Stimulated activated CD8-positive, alpha-beta memory T cell treated with anti-CD3 and anti-CD28 coated beads, Interleukin-7, amount 100 ng/mL, for 24 hours (primary cell): Measurements from ENCODE around the gene LMX1A.

Experiments
- DNase-seq: peaks from one replicate; pipeline ENCODE4 v3.0.0-alpha.2; 2020; ENCODE audit warnings: low read depth

LMX1A gene

DNA sequence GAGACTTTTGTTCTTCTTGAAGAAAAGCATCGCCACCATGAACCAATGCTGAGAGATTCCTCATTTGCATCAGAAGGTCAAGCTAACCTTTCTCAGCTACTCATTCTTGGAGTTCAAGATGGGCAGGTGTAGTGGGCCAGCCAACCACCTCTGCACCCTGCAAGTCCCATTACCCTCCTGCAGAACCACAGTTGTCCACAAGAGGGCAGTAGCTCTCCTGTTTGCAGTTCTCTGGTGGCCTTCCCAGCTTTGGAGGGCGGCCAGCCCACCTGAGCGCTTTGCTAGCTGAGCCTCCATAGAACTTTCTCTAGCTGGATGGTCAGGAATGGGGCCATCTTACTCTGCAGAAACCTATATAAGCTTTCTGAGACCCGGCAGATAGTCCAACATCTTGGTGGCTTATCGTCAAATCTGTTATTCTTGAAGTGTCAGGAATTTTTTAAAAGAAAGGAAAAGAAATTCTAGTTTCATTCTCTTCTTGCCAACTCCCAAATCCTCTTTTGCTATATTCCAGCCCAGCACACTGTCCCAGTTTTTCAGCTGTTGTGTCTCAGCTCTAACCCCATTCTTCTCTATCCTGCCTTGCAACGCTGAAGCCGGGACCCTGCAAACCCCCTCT is 11.0 kb upstream of the LMX1A start:
- peak; percentile 65 for DNase-seq

DNA sequence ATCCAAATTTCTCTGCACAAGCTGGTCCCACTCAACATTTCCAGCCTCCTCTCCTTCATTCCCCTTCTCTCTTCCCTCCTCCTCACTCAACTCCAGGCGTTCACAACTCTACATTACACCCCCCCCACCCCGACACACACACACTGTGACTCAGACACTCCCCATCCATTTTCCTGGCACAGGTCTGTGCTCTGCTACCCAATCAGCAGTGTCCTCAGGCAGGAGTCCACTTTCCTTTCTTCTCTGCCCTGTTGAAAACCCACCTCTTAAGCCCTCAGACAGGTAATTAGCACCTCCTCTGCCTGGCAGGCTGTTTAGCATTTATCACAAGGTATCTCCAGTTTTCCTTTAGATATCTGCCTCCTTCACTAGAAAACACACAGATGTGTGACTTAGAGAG is 8.8 kb upstream of the LMX1A start:
- DNase-seq, result no peak

DNA sequence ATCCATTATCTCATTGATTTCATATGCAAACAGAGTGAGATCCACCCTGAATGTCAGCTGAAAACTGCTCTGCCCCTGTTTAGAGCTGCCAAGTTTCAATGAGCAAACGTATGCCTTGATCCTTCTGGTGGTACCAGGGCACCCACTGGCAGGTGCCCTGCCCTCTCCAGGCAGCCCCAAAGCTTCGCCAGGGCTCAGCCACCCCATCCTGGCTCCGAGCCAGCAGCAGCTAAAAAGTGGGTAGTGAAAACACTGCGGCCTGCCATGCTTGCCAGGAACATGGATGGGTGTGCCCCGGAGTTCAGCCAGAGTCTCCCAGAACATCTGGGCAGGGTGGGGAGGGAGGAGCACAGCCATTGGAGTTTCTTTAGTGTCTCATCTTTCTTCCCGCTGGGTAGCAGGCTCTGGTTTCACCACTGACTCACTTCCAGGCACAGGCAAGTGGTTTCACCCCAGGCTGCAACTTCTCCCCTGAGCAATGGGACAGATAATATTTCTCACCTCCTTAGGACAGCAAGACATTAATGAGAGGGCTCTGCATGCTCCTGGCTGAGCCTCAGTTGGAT is 8.1 kb upstream of the LMX1A start:
- DNase-seq, result no peak

DNA sequence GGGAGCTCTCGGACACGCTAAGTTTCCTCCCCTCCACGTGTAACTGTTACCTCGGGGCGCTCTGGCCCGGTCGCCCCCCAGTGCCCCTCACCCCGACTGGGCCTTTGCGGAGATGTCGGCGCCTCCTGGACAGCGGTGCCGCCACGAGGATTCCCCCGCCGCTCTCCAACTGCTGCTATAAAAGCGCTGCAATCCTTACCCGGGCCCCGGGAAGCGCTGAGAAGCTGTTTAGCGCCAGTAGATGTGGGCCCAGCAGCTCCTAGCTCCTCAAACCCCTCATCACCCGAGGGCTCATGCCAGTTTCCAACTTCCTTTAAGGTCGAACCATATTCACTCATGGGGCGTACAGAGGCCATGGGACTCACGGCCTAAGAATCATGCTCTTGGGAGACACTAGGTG is 361 bp upstream of the LMX1A start:
- DNase-seq, result no peak

DNA sequence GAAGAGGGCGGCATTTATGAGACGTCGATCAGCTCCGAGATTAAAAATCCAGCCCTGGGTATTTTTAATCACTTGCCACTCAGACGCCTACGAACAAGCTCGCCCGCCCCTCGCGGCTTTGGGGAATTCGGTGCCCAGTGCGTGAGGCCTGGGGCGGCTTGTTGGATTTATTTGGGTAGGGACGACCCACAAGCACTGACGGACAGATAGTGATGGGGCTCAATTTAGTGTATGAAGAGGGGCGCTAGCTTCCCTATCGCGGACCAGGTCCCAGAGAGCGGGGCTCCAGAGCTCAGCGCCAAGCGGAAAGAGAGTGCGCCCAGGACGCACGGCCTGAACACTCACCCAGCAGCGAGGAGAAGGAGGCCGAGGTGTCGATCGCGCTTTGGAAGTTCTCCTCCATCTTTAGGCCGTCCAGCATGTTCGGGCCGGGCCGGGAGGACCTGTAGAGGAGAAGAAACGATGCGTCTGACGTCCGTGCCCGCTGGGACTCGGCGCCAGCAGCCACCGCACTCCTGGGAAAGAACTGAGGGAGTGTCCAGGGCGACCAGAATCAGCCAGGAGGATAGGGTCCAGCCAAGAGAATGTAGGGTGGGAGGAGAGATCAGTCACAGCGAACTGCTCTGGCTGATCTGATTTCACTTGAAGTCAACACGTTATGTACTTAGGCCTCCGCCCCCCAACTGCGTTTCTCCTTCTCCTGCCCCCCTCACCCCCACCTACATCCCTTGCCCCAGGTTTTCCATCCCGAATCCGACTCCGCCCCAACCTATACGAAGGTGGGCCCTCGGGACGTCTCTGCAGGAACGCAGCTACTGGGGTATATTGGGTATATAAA is 1.2 kb downstream of the LMX1A start:
- DNase-seq, result no peak

DNA sequence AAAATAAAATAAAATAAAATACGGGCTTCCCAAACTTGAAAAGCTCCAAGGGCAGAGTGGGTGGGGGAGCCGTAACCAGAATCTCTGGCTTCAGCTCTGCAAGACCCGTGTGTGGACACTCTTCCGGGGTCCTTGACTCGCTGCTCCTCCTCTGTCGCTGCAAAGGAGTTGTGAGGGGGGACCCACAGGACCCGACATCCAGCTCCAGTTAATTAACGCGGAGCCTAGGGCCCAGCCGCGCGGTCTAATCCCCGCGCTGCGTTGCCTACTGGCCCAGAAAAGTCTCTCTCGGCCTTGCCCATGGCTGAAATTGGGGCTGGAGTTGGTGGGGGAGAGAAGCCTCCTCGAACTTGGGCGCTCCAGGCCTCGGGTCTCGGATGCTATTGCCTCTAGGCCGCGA is 1.8 kb downstream of the LMX1A start:
- DNase-seq, result no peak

DNA sequence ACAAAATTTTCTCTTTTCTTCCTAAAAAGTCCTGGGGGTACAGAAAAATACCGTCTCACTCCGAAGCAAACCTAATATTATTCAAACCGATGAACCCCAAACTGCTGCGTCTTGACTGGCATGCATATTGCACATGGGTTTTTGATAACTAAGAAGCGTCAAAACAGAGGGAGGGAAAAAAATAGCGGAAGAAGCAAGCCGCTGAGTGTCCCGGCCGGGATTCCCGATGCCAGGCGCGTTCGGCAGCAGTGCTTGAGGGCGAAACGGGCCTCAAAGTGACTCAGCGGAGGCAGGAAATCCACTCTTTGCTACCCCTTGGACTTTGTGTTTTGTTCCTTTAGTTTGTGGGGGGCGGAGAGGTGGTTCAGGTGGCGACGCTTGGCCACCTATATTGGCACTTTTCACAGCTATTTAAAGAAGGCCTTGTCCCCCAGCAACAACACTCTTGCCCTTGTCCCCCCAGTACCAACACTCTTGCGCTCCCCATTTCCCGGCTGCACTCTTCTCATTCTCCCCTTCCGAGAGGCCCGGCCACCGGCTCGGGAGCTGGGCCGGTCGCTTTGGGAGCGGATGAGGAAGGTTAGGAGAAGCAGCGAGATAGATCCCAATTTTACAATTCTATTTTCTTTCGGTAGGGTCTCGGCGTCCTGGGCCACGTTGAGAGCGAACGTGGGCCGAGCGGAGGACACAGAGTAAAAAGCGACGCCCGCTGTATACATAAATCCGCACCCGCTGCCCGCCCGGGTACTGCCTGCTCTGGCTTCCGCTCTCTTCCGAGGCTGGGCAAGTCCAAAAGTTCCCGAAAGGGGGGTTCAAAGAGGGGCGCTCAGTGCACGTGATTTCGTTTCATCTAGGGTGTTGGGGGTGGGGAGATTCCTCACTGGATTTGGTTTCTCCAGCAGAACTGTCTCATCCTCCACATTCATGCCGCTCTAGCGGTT is 2.5 kb downstream of the LMX1A start:
- no peak for DNase-seq

DNA sequence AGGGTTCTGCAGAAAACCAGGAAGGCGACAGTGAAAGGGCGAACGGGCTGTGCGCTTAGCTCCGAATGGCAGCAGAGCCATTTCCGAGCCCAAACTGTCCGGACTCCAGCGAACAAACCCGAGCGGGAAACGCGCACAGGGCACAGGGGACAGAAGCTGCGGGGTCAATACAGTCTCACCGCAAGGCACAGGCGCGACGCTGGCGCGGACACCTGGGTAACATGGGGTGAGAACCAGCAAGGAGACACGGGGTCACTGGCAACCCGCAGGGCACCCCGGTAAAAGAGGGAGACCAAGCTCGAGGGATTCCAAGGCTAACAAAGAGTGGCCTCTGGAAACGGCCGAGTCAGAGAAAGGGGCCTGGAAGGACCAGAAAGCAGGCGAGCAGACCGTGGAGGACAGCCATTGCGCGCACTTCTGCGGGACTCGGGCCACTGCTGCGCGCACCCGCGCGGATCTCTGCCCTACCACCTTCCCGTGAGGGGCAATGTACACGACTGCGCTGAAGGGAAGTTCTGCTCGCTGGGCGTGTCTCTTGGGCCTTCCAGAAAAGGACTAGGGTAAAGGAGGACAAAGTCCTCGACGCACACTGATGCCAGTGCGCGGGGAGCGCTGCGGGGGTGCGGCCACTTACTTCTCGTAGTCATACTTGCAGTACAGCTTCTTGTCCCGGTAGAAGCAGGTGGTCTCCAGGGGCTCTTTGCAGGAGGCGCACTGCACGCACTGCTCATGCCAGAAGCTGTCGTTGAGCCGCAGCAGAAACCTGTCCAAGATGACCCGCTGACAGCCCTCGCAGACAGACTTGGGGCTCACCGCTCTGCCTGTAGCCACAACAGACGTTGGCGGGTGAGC is 3.8 kb downstream of the LMX1A start:
- no peak for DNase-seq

DNA sequence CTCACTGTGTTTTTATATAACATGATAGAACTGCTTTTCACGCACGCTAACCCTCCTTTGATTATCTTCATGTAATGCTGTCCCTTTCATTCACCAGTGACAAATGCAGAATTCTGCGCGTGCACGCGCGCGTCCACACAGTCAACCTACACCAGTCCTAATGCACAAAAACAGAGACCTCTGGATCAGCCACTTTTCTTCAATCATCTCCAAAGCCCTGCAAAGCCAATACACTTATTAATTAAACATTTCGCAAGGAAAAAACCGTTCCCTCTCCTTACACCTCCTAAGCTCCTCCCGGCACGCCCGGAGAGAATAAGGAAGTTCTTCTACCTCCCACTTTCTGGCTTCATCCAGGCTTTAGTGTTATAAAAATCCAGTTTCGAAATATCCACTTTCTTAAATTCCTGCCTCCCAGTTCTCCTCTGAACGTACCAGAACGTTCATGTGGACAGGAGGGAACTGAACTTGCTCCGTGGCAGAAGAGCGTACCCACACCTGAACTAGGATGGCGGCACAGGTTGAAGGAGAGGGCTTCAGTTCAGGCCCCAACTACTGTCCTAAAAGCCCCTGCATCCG is 4.6 kb downstream of the LMX1A start:
- no peak for DNase-seq

DNA sequence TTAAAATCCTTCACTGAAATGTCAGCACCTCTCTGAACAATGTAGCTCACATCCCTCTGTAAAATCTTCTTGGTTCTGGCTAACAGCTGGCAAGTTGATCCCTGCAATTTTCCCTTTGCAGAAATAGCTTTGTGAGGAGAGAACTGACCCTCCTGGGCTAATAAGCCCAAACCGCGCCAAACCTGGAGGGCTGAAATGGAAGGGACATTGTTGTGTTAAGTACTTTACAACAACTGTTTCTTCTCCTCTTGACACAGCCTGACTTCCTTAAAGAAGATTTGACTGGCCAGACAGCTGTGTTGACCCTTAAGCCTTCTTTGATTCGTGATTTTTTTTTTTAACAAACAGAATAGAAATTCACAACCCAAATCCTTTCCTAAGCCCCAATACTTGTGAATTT is 5.7 kb downstream of the LMX1A start:
- no peak for DNase-seq

DNA sequence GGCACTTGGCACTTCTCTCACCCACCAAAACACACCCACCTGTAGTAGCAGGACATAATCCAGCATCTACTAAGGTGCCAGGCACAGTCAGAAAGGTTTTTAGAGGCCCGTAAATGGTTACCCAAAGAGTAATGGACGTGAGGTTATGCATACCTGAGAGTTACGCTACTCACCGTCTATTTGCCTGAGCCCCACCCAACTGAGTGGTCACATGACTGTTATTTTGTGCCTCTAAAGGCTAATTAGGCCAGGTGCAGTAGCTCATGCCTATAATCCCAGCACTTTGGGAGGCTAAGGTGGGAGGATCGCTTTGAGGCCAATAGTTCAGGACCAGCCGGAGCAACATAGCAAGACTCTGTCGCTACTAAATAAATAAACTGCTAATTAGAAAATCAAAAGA is 11.0 kb downstream of the LMX1A start:
- no peak for DNase-seq

DNA sequence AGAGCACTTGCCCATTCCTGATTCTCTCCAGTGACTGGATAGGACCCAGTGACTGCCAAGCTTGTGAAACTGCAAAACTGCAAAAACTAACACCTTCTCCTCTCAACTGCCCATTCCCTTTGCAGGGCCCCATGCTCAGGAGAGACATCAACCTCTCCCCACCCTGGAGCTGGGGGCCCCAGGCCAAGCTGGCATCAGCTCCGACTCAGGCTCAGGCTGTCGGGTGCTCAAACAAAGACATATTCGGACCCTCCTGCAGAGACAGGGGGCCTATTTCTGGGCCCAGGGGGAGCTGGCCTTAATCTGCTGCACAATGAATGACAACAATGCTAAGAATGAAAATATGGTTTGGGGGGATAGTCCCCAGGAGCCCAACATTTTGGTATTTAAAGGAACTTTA is 11.8 kb downstream of the LMX1A start:
- no peak for DNase-seq

DNA sequence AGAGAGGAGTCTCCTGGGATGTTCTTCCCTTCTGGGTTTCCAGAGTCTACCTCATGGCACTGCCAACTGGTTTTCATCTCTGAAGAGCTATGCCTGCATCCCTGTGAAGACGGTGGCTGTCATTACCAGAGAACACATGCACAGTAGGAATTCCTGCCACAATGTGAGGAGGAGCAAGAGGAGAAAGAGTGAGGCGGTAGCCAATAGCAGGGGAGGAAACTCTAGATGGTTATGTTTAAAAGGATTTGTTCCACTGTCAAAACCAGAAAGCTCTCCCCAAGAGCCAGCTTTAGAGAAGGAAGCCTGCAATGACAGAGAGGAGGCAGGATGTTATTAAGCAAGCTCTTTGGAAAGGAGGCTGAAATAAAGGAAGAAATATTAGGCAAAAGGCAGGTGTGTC is 12.3 kb downstream of the LMX1A start:
- DNase-seq, result no peak

DNA sequence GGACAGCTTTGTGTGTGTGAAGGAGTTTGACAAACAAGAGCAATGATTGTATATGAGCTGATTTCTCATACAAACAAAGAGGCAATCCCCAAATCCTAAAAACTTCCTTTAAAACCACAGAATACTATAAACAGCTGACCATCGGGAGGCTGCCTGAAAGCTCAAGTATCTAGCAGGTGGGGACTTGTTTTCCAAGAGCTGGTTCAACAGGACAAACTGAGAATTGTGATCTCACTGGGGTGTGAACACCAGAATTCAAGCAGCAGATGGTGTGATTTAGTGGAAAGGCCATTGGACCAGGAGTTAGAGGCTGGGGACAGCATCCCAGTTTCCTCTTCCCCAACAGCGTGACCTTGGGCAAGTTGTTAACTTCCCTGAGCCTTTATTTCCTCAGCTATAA is 13.9 kb downstream of the LMX1A start:
- no peak for DNase-seq

DNA sequence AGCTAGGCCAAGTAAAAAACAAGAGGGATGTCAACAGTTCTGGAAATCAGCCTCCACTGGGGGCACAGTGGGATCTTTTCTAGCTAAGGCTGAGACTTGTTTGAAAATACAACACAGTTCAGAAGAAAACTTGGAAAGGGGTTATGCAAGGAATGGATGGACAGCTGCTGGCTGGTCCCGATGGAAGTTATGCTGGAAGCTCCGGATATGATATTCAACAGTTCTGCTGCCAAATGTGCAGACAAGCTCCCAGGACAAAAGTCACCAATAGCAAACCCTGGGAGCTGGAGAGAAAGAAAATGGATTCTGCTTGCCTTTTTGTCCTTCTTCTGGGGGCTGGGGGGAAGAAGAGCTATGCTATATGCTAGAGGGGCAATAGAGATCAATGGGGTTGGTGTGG is 14.3 kb downstream of the LMX1A start:
- DNase-seq, result no peak

DNA sequence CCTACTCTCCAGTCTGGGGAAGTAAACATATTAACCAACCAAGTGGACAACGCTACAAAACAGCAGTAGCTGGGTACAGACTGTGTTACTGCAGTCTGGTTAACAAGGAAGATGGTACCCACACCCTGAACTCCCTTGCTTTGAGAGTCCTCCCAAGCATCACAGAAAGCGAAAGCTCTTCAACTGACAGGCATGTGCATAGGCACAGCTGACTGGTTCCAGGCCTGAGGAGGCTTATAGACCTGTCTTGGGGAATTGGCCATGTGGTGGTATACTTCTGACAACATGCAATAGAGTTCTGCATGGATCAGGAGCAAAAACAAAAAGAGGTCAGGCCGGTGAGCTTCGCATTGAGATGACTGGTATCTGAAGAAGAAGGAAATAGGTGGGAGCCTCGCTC is 17.4 kb downstream of the LMX1A start:
- no peak for DNase-seq

DNA sequence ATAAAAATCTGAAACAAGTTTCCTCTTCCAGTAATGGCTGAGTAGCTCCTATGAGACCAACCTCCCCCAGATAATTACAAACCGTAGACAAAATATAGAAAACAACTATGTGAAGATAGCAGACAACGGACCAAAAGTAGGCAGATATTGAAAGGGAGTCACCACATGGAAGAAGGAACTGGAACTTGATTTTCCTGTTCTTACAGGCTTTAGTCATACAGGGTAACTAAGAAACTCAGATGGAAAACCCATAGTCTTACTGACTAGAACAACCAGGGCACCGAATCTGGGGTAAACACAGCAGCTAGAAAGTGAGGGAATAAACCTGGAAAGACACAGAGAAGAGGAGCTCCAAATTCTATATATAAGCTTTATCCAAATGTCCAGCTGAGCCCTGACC is 26.0 kb downstream of the LMX1A start:
- no peak for DNase-seq

DNA sequence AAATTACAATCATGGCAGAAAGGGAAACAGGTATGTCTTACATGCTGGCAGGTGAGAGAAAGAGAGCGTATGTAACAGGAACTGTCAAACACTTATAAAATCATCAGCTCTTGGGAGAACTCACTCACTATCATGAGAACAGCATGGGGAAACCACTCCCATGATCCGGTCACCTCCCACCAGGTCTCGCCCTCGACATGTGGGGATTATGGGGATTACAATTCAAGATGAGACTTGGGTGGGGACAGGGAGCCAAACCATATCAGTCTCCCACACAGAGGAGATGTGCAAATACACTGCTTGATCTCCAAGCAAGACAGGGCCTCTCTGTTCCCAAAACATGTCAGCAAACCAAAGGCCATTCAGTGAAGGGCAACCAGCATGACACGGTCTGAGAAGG is 27.4 kb downstream of the LMX1A start:
- no peak for DNase-seq

DNA sequence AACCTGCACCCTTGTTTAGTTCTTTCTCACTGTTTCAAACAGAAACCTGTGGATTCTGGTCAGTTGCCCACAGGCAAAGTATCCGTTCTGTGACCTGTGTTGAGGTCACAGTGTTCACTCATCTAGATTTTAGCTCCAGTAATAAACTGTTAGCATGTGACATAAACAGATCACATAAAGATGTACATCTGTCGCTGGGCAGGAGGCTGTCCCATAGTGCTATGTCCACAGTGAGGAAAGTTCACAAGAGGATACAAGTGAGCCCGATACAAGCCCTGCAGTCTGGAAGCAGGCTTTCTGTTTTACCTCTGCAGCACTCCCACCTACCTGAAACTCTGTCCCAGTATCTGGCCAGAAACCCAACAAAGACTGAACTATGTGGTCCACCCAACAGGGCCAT is 28.4 kb downstream of the LMX1A start:
- no peak for DNase-seq

DNA sequence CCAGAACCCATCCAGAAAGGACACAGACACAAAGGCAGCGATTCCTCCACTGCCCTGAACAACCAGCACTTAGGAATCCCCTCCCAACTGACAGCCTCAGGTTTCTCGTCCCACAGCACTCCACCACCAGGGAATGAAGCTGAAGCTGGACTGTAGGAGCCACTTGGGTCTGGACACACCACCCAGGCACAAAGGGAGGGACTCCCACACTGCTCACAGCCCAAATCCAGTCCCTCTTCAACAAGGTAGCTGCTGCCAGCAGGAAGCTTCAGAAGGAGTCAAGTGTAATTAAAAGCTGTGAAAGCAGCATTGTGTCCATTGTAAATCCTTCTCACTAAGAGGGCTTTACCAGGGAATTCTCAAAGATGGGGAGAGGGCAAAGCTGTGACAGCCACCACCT is 29.0 kb downstream of the LMX1A start:
- no peak for DNase-seq
